NOMO-1 treated with DMSO at 0.1 percent for 48 hours (cell line): ENCODE data around the gene BPNT1.
"Not testable (repeated sequence)": the region's sequence is repeated elsewhere in the genome, so short reads cannot be mapped to it uniquely, and the experiment has no call there.

Source experiments
- DNase-seq: peaks from one replicate; lab custom pipeline; 2025; ENCODE audit not compliant: unreplicated experiment; lab: John Stamatoyannopoulos, UW

BPNT1 gene

GRCh38 chr1:220077887-220078286 is 11.7 kb downstream of the BPNT1 start:
- no peak for DNase-seq

- DNase-seq: no peak
Observed at GRCh38 chr1:220076861-220077762, 12.5 kb downstream of the BPNT1 start.

GRCh38 chr1:220067269-220068204 is 22.1 kb downstream of the BPNT1 start:
- no peak for DNase-seq

DNA sequence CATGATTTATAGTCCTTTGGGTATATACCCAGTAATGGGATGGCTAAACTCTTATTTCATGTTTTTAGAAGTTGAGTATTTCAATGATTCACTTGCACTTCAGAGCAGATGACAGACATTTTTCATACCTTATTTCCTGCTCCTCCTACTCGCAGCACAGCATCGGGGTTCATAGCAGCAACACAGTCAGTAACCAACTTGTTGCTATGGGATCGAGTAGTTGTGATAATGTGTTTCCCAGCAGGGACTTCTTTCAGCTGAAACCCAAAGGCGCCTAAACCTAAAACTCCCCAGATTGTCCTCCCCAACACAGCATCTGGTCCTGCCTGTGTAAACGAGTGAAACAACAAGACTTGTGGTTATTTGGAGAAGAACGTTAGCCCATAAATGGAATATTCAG is 27.0 kb downstream of the BPNT1 start:
- no peak for DNase-seq

DNA sequence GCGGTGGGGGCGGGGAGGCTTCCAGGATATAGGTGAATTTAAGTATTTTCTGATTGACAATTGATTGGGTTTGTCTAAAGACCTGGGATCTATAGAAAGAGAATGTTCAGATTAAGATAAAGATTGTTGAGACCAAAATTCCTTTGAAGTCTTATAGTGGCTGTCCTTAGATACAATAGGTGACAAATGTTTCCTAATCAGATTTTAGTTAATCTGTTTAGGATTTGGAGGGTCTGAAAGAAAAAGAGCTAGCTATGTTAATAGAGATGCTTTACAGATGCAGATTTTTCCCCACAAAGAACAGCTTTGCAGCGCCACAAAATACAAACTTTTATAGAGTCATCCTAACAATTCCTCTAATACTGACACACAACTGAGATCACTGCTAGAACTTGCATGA is 28.7 kb downstream of the BPNT1 start:
- DNase-seq: no peak

DNA sequence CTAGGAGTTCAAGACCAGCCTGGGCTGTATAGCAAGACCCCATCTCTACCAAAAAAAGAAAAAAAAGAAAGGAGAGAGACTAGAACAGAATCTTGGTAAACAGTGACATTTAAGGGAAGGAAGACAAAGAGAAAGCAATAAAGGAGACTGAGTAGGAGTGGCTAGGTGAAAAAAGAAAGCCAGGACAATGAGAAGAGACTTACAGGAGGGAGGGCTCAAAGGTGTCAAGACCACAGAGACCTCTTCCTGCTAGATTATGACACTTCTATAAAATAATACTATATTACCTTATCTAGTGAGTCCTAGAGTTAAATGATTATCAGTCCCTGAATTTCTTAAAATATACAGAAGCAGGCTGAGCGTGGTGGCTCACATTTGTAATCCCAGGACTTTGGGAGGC is 33.2 kb downstream of the BPNT1 start:
- no peak for DNase-seq

DNA sequence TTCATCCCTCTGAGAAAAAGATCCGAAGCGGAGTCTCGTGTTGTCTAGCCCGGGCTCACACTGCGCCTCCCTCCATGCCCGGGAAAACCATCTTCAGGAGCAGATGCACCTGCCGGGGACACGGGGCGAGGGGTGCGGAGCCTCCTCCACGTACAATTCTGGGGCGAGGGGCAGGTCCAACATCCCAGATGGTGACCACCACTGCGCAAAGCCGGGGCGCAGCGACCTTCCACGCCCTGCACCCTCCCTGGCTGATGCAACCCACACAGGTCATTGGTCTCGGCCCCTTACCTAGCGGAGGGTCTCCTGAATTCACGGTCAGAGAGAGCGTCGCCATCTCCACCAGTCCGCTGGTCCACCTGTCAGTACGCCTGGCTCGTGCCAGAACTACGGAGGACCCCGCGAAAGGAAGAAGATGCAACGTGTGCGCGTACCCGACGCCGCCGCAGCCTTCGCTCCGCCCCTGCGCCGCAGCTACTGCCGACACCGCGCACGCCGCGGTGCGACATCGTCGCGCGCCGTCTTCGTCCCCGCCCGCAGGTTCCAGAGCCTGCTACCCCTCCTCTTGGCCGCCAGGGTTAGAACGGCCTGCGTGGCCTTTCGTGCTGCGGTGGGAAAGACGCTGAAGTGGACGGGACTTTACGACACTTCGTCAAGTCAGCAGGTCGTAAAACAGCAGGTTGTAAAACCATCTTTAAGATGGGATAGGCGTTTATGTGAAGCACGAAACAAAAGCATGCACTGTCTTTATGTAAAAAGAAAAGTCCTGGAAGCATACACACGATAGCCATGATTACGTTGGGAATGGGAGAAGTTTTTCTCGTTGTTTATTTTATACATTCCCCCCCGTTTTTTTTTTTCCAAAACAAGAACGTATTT is 43.3 kb downstream of the BPNT1 start, which contains the start of gene EPRS1:
TSS of gene EPRS1 (minus strand) at position 454 of the 879 bp plus-strand sequence. CDS start at position 337, 117 bp downstream.
- DNase-seq: peak; percentile 97

DNA sequence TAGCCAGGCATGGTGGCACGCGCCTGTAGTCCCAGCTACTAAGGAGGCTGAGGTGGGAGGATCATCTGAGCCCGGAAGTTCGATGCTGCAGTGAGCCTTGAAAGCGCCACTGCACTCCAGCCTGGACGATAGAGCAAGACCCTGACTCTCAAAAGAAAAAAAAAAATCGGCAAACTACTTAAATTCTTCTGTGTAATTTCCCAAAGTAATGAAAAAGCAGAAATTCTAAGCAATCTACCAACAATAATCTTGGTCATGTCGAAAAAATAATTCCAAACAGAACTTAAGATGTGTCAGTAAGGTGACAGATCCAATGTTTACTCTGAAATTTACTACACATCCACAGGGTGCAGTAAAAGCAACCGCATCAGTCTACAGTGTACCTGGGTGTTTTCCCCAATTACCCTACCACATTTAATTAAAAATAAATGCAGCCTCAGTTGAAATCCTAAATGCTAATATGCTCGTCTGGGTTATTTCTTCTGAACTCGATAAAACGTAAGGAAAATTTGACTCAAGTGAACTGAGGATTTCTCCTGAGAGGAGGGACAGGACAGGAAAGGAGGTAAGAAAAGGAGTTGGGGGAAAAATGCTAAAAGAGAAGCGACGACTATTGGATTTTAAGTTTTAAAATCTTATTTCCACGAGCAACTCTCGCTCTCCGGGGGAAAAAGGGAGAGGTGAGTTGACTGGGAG is 44.1 kb downstream of the BPNT1 start:
- DNase-seq: no peak

GRCh38 chr1:220044678-220045355 is 44.8 kb downstream of the BPNT1 start:
- peak; percentile 15 for DNase-seq

- no peak for DNase-seq
Observed at GRCh38 chr1:220043646-220044045, 45.9 kb downstream of the BPNT1 start.

DNA sequence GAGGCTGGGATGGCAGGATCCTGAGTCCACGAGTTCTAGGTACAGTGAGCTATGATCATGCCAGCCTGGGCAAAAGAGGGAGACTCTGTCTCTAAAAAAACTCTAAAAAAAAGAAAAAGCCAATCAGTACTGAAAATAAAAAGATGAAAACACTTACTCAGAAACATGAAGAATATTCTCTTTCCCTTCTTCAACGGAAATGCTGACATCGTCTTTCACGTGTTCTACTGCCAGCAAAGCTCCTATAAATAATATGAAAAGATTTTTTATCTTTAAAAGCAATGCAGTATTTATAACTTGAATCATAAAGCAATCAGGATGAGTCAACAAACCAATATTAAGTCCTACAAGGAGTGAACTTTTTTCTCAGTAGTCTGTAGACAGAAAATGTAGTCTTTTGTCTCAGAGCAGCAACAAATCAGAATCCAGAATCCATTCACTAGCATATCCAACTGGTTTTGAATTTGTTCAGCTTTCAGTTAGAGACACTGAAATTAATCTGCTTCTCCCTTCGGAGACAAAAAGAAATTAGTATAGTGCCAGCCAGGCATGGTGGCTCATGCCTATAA is 49.5 kb downstream of the BPNT1 start:
- DNase-seq: no peak

GRCh38 chr1:220038640-220039039 is 50.9 kb downstream of the BPNT1 start:
- no peak for DNase-seq

- not testable (repeated sequence) for DNase-seq
Observed at GRCh38 chr1:220037810-220038209, 51.8 kb downstream of the BPNT1 start.

- no peak for DNase-seq
Observed at GRCh38 chr1:220032911-220033310, 56.7 kb downstream of the BPNT1 start.

DNA sequence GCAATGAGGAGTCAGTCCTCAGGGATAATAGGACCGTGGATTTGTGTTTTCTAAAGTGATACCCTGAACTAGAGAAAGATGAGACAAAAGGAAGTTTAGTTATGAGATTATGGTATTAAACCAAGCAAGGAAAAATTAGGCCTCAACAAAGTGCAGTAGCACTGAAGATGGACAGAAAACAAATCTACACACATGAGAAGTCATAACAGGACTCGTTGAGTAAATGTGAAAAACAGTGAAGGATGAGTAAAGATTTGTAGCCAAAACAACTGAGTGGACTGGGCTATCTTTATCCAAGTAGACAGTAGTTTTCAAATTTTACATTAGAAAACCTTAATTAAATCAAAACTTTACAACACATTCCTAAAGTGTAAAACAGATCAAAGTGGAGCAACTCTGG is 58.3 kb downstream of the BPNT1 start:
- no peak for DNase-seq

GRCh38 chr1:220028346-220028895 is 61.2 kb downstream of the BPNT1 start:
- DNase-seq: no peak

DNA sequence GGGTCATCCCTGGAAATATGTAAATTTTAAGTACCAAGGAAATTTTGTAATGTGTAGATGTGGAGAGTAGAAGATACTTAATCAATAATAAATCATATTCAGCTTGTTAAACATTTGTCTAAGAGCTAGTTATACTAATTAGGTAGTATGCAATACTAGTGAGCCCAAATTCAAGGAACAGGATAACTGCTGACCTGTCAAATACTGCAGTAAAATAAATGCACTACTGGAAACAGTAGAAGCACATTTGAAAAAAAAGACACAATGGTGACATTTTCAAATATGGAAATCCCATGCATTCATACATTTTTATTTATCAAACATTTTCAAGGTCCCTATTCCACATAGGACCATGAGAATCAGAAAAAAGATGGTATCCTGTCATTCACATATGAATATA is 70.5 kb downstream of the BPNT1 start:
- no peak for DNase-seq

- no peak for DNase-seq
Observed at GRCh38 chr1:220013497-220013896, 76.1 kb downstream of the BPNT1 start.

- DNase-seq: no peak
Observed at GRCh38 chr1:220012259-220012658, 77.3 kb downstream of the BPNT1 start.
